ENCODE results near the gene CPNE4. TPM values are rescaled to one million over a fixed set of nuclear protein-coding genes. Genes with fewer than 3 reads are reported as not detected.

The CPNE4 gene
- total RNA-seq, 4 donors from 2014 or later, result 0.79 TPM; not detected in 3

GRCh38 chr3:131540821-131541220 lies 494.0 kb downstream of the CPNE4 start:
- TF ChIP-seq CTCF (IDR thresholded peaks at IDR 0.05), result no peak
- DNase-seq (ENCODE audit: low spot score) (no peak), ATAC-seq (ENCODE audit: low FRiP score) (no peak)

GRCh38 chr3:131540143-131540542 lies 494.7 kb downstream of the CPNE4 start:
- TF ChIP-seq CTCF (IDR thresholded peaks at IDR 0.05), result no peak
- no peak for DNase-seq (ENCODE audit: low spot score)
- ATAC-seq (ENCODE audit: low FRiP score), result no peak

GRCh38 chr3:131538968-131539367 lies 495.8 kb downstream of the CPNE4 start:
- DNase-seq (ENCODE audit: low spot score) (no peak), ATAC-seq (ENCODE audit: low FRiP score) (no peak)
- TF ChIP-seq CTCF (IDR thresholded peaks at IDR 0.05), result no peak

GRCh38 chr3:131537531-131537930 lies 497.3 kb downstream of the CPNE4 start:
- no peak for TF ChIP-seq CTCF (IDR thresholded peaks at IDR 0.05)
- DNase-seq (ENCODE audit: low spot score) (no peak), ATAC-seq (ENCODE audit: low FRiP score) (no peak)

- ATAC-seq (ENCODE audit: low FRiP score), result no peak
- TF ChIP-seq CTCF (IDR thresholded peaks at IDR 0.05), result no peak
Observed at GRCh38 chr3:131535596-131535995, 499.2 kb downstream of the CPNE4 start.

GRCh38 chr3:131535131-131535530 lies 499.7 kb downstream of the CPNE4 start:
- ATAC-seq (ENCODE audit: low FRiP score) (no peak), DNase-seq (ENCODE audit: low spot score) (no peak)
- TF ChIP-seq CTCF (IDR thresholded peaks at IDR 0.05), result no peak

More at GRCh38 chr3:131535596-131535995, 499.2 kb downstream of the CPNE4 start:
- DNase-seq (ENCODE audit: low spot score), result no peak

- no peak for DNase-seq (ENCODE audit: low spot score)
- no peak for ATAC-seq (ENCODE audit: low FRiP score)
- TF ChIP-seq CTCF (IDR thresholded peaks at IDR 0.05), result no peak
Observed at GRCh38 chr3:131532645-131533044, 502.2 kb downstream of the CPNE4 start.
